ENCODE measurements around the gene ARHGAP24.

Gene ARHGAP24

DNA sequence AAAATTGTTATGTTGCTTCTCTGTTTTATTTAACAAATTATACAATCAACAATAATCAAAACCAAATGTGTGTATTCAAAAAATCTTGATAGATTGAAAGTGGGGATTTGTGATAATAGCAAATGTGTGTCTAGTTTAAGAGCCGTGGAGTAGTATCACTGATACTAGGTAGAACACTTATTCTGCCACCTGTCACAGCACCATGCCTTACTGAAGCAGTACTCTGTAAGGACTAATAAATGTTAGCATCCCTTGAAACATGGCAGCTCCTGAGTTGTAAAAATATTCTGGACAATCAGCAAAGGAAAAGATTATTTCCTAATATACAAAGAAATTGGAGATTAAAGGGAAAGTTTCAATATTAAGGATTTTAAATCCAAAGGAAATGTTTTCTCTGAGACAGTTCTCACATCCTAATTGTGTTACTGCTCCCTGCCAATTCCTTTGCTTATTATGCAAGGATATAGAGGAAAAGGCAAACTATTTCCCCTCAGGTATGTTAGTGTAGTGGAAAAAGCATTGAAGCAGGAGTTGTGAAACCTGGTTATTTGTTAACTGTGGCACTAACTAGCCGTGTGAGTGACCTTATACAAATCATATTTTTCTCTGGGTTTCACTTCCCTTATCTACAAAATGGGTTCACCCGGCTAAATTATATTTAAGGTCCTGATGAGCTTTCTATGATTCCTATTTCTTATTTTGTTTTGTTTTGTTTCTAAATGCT, 303.1 kb downstream of the ARHGAP24 start:
- DNase-seq (ENCODE audit: low read depth in 2 of 2): no peak

DNA sequence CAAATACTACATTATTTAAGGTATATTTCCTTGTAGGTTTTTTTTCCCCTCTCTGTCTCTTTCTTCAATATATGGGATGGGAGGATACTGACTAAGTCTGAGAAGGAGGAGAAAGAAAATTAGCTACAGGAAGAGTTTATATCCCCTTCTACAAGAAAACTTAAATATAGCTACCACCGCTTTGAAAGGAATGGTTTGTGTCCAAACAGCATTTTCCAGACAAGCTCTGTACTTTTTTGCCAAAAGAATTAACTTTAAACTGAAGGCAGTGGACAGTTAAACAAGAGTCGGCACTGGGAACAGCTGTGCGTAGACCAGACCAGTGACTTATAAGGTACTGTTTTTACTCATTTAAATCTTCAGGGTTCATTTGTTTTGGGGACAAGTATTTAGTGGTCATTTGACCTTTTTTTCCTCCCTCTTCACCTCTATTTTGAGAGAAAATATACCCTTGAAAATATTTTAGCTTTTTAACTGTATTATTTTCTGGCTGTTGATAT, 303.7 kb downstream of the ARHGAP24 start:
- DNase-seq (ENCODE audit: low read depth in 2 of 2): no peak

GRCh38 chr4:85779165-85779564, 304.2 kb downstream of the ARHGAP24 start:
- no peak for DNase-seq (ENCODE audit: low read depth in 2 of 2)

- no peak for DNase-seq (ENCODE audit: low read depth in 2 of 2)
Measured at GRCh38 chr4:85780664-85781063, 305.7 kb downstream of the ARHGAP24 start.

- peak; percentile 57 to 65 for DNase-seq (ENCODE audit: low read depth in 2 of 2)
Measured at GRCh38 chr4:85783483-85783882, 308.5 kb downstream of the ARHGAP24 start.

GRCh38 chr4:85783900-85784299, 308.9 kb downstream of the ARHGAP24 start:
- DNase-seq (ENCODE audit: low read depth in 2 of 2): no peak

DNA sequence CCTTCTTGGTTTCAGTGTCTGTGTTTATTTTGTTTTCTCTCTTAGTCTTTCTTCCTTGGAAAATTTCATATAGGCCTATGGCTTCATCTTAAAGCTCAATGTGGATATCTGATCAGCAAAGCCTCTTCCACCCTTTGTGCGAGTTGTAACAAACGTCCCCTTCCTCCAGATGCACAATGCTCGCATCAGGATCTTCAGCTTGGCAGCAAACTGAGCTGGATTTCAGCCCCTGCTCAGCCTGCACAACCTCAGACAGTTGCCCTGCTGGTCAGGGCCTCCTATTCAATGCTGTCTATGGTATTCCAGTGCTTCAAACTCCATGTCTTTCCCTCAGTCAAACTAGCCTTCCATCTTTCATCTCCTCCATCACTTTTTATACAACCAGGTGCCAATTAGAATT, 309.4 kb downstream of the ARHGAP24 start:
- no peak for DNase-seq (ENCODE audit: low read depth in 2 of 2)

- DNase-seq (ENCODE audit: low read depth in 2 of 2): no peak
Measured at GRCh38 chr4:85784947-85785346, 310.0 kb downstream of the ARHGAP24 start.

- DNase-seq (ENCODE audit: low read depth in 2 of 2): peak in 1 of 2 experiments; percentile 57
Measured at GRCh38 chr4:85787133-85787532, 312.2 kb downstream of the ARHGAP24 start.

DNA sequence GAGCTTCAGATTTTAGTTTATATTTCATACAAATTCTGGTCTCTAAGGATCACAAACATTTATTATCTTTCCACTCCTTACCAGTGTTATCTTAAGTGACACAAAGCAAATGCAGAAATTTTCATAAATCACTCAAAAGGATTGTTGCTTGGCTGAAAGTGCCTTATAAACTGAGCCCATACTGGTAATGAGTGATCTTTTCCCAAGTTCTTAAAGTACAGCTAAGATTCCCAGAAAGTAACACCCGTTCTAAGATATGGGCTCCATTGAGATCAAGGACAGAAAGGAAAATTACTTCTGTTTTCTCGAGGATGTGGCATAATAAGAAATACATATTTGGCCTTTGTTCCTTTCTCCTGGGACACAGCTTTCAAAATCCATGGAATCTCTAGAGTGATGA, 313.7 kb downstream of the ARHGAP24 start:
- DNase-seq (ENCODE audit: low read depth in 2 of 2): no peak

DNA sequence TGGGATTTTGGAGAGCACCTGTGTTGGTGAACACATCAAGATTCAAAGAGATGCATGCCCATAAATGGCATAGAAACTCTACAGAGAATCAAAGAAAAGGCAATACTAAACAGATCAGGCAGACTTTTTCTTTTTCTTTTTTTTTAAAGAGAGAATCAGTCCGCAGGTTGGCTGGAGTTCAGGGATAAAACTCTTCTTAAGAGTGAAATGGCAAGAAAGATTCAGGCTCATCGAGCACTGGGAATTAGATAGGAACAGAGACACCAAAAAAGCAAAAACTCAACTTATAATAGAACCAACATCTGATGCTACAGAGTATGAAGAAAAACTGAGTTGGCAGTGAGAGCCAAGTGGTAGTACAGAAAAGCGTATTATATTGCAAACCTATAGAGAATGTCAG, 314.3 kb downstream of the ARHGAP24 start:
- DNase-seq (ENCODE audit: low read depth in 2 of 2): no peak

DNA sequence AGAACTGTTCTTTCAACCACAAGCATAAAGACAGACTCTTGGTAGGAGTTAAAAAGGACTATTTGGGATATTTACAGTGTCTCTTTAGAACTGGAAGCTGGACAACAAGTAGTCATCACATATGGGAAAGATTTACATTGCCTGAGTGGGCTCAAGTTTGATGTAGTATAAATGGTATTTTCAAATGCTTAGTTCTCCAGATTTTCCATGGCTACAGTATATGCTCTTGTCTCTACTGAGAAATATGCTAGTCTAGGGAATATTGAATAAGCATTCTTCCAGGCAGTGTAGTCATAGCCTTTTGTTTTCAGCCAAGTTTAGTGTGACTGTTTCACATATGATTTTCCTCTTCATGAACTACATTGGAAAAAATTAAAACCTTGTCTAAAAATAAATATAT, 315.6 kb downstream of the ARHGAP24 start:
- DNase-seq (ENCODE audit: low read depth in 2 of 2): peak; percentile 92 to 93

- DNase-seq (ENCODE audit: low read depth in 2 of 2): peak; percentile 37 to 60
Measured at GRCh38 chr4:85792376-85793232, 317.7 kb downstream of the ARHGAP24 start.

DNA sequence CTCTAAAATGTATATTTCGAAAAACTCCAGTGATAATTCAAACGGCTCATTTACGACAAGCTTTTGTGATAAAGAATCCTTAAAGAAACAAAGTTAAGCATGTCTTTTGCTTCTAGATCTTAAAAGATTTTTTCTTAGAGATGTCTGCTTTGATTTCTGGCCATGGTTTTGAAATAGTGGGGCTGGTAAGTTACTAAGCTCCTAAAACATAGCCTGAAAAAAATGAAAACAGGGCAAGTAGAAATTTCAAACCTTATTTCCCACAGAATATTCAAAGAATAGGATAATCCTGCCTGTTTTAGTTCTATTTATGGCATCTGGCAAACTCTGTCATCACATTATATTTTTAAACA, 318.3 kb downstream of the ARHGAP24 start:
- no peak for DNase-seq (ENCODE audit: low read depth in 2 of 2)

GRCh38 chr4:85798012-85798770, 323.2 kb downstream of the ARHGAP24 start:
- DNase-seq (ENCODE audit: low read depth in 2 of 2): no peak

DNA sequence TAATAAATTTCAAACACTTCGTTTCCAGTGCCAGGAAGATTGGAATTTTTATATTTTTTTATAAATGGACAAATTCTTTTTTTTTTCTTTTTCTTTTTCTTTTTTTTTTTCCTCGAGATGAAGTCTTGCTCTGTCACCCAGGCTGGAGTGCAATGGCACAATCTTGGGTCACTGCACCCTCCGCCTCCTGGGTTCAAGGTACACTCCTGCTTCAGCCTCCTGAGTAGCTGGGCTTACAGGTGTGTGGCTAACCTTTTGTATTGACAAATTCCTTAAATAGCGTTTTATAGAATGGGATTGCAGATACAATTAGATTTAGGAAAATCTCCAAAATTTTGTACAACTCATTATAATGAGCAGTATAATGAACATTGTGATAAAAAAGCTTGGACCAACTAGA, 328.9 kb downstream of the ARHGAP24 start:
- no peak for DNase-seq (ENCODE audit: low read depth in 2 of 2)

GRCh38 chr4:85805891-85806290, 330.9 kb downstream of the ARHGAP24 start:
- DNase-seq (ENCODE audit: low read depth in 2 of 2): no peak

- no peak for DNase-seq (ENCODE audit: low read depth in 2 of 2)
Measured at GRCh38 chr4:85806334-85806733, 331.4 kb downstream of the ARHGAP24 start.

DNA sequence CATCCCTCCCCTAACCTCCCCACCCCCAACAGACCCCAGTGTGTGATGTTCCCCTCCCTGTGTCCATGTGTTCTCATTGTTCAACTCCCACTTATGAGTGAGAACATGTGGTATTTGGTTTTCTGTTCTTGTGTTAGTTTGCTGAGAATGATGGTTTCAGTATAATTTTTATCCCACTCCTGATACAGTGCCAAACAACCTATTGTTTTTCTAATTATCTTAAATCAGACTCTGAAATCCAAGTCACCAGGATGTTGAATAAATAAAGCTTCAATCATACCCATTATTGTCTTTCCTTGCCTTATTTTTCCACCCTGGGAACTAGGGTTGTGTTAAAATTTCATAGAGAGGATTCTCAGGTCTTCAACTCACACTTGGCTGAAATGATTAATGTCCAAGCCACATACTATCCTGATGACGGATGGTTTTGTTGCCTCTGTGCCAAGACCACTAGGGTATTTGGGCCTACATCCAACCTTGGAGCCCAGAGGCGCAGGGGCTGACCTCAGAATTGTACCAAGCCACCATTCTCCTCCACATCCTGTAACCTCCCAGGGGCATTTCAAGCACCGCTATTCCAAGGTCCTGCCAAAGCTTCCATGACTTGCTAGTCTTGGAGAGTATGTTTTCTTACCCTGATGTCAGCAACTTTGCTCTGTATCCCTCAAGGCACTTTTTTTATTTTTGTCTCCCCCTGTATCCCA, 332.4 kb downstream of the ARHGAP24 start:
- no peak for DNase-seq (ENCODE audit: low read depth in 2 of 2)

- DNase-seq (ENCODE audit: low read depth in 2 of 2): no peak
Measured at GRCh38 chr4:85808104-85808503, 333.2 kb downstream of the ARHGAP24 start.

DNA sequence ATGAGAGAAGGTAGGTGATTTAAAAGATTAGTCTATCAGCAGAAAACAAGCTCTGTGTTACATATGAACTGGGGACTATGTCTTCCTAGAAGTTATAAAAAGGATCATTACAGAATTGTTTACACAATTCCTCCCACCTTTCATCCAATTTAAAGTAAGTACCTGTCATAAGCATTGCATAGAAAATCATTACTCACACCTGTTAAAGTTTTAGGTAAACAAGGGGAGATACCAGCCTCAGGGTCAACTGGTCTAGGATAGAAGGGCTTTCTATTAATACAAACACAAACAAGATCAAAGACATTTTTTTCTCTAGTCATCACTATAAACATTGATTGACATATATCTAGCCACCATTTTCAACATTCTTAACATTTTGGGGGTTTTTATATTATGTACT, 333.9 kb downstream of the ARHGAP24 start:
- DNase-seq (ENCODE audit: low read depth in 2 of 2): no peak

DNA sequence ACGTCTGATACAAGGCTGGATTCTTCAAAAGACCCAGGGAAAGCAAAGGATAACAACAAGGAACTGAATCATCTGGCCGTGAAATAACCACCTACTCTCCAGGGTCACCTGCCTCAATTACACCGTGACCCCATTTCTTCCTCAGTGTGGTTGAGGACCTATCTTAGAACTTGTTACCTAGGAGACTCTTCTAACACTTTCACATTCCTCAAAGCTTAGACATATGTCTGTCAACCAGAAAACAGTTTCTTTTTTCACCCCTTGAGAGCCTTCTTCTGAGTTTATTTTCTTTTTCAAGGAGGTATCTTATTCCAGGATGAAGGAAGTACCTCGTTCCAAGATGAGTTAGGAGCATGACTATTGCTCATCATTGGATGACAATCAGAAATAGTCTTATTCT, 337.8 kb downstream of the ARHGAP24 start:
- no peak for DNase-seq (ENCODE audit: low read depth in 2 of 2)
